CD8-positive, alpha-beta memory T cell (primary cell): ENCODE data around the gene FAR1. TPM values are rescaled to one million over a fixed set of nuclear protein-coding genes. Genes with fewer than 3 reads are reported as not detected.

Experiments
- CTCF ChIA-PET: fragments of 350-600 bp; sonication (Branson Sonifier 250); formaldehyde crosslinking; loops from one replicate; lab custom pipeline; 2021; ENCODE audit warnings: antibody characterized with exemption; lab: Charles Lee
- POLR2A ChIA-PET: fragments of 350-600 bp; sonication (Branson Sonifier 250); formaldehyde crosslinking; loops from one replicate; lab custom pipeline; 2021; ENCODE audit warnings: antibody characterized with exemption; lab: Charles Lee
- DNase-seq, 5 donors: peaks; one replicate each; pipeline versions ENCODE4 v3.0.0 to v3.0.0-alpha.2; 2020 to 2022; ENCODE audit warnings: mixed read lengths in 1 of 5
- H3K27ac ChIP-seq: one replicate; pipeline ENCODE4 v1.7.0; 2013; ENCODE audit warnings: low read depth, mild to moderate bottlenecking, low read length, moderate library complexity
- H3K27me3 ChIP-seq: 2 replicates; pipeline ENCODE4 v1.7.0; 2013; ENCODE audit warnings: low read length, mild to moderate bottlenecking; ENCODE audit not compliant: insufficient read depth, poor library complexity, severe bottlenecking
- H3K36me3 ChIP-seq: 2 replicates; pipeline ENCODE4 v1.7.0; 2013; ENCODE audit warnings: mild to moderate bottlenecking, low read length, moderate library complexity; ENCODE audit not compliant: insufficient read depth
- H3K4me1 ChIP-seq: 2 replicates; pipeline ENCODE4 v1.7.0; 2013; ENCODE audit warnings: mild to moderate bottlenecking, low read length, moderate library complexity; ENCODE audit not compliant: insufficient read depth
- H3K4me3 ChIP-seq: 2 replicates; pipeline ENCODE4 v1.7.0; 2013; ENCODE audit warnings: mild to moderate bottlenecking, low read length
- H3K9me3 ChIP-seq: 2 replicates; pipeline ENCODE4 v1.7.0; 2013; ENCODE audit warnings: mild to moderate bottlenecking, low read length
- H3K27ac Mint-ChIP-seq, 8 donors: one replicate each; pipeline ENCODE4 v1.8.0; 2020 to 2021; ENCODE audit warnings: mixed read lengths in 8 of 8, mild to moderate bottlenecking in 6 of 8, inconsistent platforms in 3 of 8, moderate library complexity in 3 of 8
- H3K27me3 Mint-ChIP-seq, 2 donors: one replicate each; pipeline ENCODE4 v1.8.0; 2020 to 2021; ENCODE audit warnings: mixed read lengths in 2 of 2, mild to moderate bottlenecking in 1 of 2, moderate library complexity in 1 of 2
- H3K36me3 Mint-ChIP-seq, 3 donors: one replicate each; pipeline ENCODE4 v1.8.0; 2020 to 2021; ENCODE audit warnings: mixed read lengths in 3 of 3, inconsistent platforms in 1 of 3, mild to moderate bottlenecking in 1 of 3
- H3K4me1 Mint-ChIP-seq, 3 donors: one replicate each; pipeline ENCODE4 v1.8.0; 2020 to 2021; ENCODE audit warnings: mixed read lengths in 3 of 3, inconsistent platforms in 1 of 3, mild to moderate bottlenecking in 1 of 3
- H3K4me3 Mint-ChIP-seq, 7 donors: one replicate each; pipeline ENCODE4 v1.8.0; 2020 to 2021; ENCODE audit warnings: mixed read lengths in 7 of 7, mild to moderate bottlenecking in 6 of 7, moderate library complexity in 4 of 7, inconsistent platforms in 2 of 7
- H3K9me3 Mint-ChIP-seq, 5 donors: one replicate each; pipeline ENCODE4 v1.8.0; 2020 to 2022; ENCODE audit warnings: mixed read lengths in 5 of 5, mild to moderate bottlenecking in 3 of 5, moderate library complexity in 2 of 5, inconsistent platforms in 1 of 5
- polyA plus RNA-seq: library from polyadenylated mRNA; unstranded; fragments of 300-500 nt; fragmentation: Illumina TruSeq; gene quantifications from one replicate; pipeline ENCODE4 v1.2.3, GENCODE V29; 2021
- total RNA-seq, 2 experiments: library from RNA; stranded (reverse); gene quantifications; one replicate each; pipeline ENCODE4 v1.2.3, GENCODE V29; 2021

Gene FAR1
- total and polyA plus RNA-seq, 3 experiments from 2014 or later = 11.1 to 48.3 (median 44.9) TPM

- H3K4me1 Mint-ChIP-seq = peaks cover 0 to 7% (median 2%) of the 10 kb centered on the region in 3 donors
- H3K9me3 Mint-ChIP-seq = no peaks in the 10 kb centered on the region
- no peak overlapping the region for H3K27ac Mint-ChIP-seq
- H3K27ac ChIP-seq = no peak overlapping the region
- CTCF ChIA-PET = interaction anchor here (0.9 to 6.3 kb wide), 4 partner anchors 11 to 481 kb away, joined by 3 to 57 read pairs (median 22); no protein-coding TSS in a partner anchor
- no peak overlapping the region for H3K4me3 Mint-ChIP-seq
- no peaks in the 10 kb centered on the region for H3K4me1 ChIP-seq
- no peaks in the 10 kb centered on the region for H3K36me3 ChIP-seq
- DNase-seq = no peak
- POLR2A ChIA-PET = no interaction called here
- no peak overlapping the region for H3K4me3 ChIP-seq
- no peaks in the 10 kb centered on the region for H3K27me3 ChIP-seq
- H3K36me3 Mint-ChIP-seq = no peaks in the 10 kb centered on the region
- H3K9me3 ChIP-seq = no peaks in the 10 kb centered on the region
- H3K27me3 Mint-ChIP-seq = peaks cover 4 to 16% of the 10 kb centered on the region in 2 donors
These were observed 102.7 kb downstream of the FAR1 start for GRCh38 chr11:13771151-13771550.

- Histone ChIP-seq H3K27me3 (no peaks in the 10 kb centered on the region), H3K4me1 (no peaks in the 10 kb centered on the region), H3K9me3 (no peaks in the 10 kb centered on the region), H3K27ac (no peak overlapping the region), H3K4me3 (no peak overlapping the region), H3K36me3 (no peaks in the 10 kb centered on the region)
- CTCF ChIA-PET = interaction anchor here (0.6 to 6.3 kb wide), 29 partner anchors 9 to 682 kb away, joined by 3 to 57 read pairs (median 4); partner anchors contain the start of gene SPON1
- POLR2A ChIA-PET = no interaction called here
- H3K4me3 Mint-ChIP-seq = no peak overlapping the region
- H3K27ac Mint-ChIP-seq = no peak overlapping the region
- H3K4me1 Mint-ChIP-seq = peaks cover 0 to 12% (median 7%) of the 10 kb centered on the region in 3 donors
- peaks cover 5 to 17% of the 10 kb centered on the region in 2 donors for H3K27me3 Mint-ChIP-seq
- no peaks in the 10 kb centered on the region for H3K36me3 Mint-ChIP-seq
- DNase-seq = peak in 3 of 5 donors; percentile 6 to 67 (median 64)
- no peaks in the 10 kb centered on the region for H3K9me3 Mint-ChIP-seq
These were observed 104.0 kb downstream of the FAR1 start for GRCh38 chr11:13772223-13773046.

GRCh38 chr11:13775471-13775870 is 107.0 kb downstream of the FAR1 start:
- POLR2A ChIA-PET = no interaction called here
- no peak overlapping the region for H3K4me3 Mint-ChIP-seq

GRCh38 chr11:13776134-13776815 is 107.8 kb downstream of the FAR1 start:
- H3K4me1 ChIP-seq = no peaks in the 10 kb centered on the region
- Mint-ChIP-seq H3K9me3 (no peaks in the 10 kb centered on the region), H3K4me3 (no peak overlapping the region), H3K36me3 (no peaks in the 10 kb centered on the region), H3K27ac (peak overlapping the region in 1 of 8 donors; percentile 7), H3K27me3 (peaks cover 4 to 20% of the 10 kb centered on the region in 2 donors), H3K4me1 (peaks cover 0 to 12% (median 7%) of the 10 kb centered on the region in 3 donors)
- ChIA-PET POLR2A (no interaction called here), CTCF (interaction anchor here (0.7 to 3.8 kb wide), 18 partner anchors 11 to 679 kb away, joined by 3 to 29 read pairs (median 4); partner anchors contain the start of gene SPON1)
- no peak overlapping the region for H3K27ac ChIP-seq
- H3K9me3 ChIP-seq = no peaks in the 10 kb centered on the region
- H3K4me3 ChIP-seq = no peak overlapping the region
- no peaks in the 10 kb centered on the region for H3K27me3 ChIP-seq
- DNase-seq = peak in 4 of 5 donors; percentile 3 to 62 (median 24)
- H3K36me3 ChIP-seq = no peaks in the 10 kb centered on the region

More at GRCh38 chr11:13775471-13775870, 107.0 kb downstream of the FAR1 start:
- Histone ChIP-seq H3K9me3 (no peaks in the 10 kb centered on the region), H3K27ac (no peak overlapping the region), H3K27me3 (no peaks in the 10 kb centered on the region), H3K4me1 (no peaks in the 10 kb centered on the region), H3K4me3 (no peak overlapping the region), H3K36me3 (no peaks in the 10 kb centered on the region)
- Mint-ChIP-seq H3K27ac (no peak overlapping the region), H3K9me3 (no peaks in the 10 kb centered on the region), H3K4me1 (peaks cover 0 to 12% (median 7%) of the 10 kb centered on the region in 3 donors), H3K36me3 (no peaks in the 10 kb centered on the region), H3K27me3 (peaks cover 4 to 25% of the 10 kb centered on the region in 2 donors)
- DNase-seq = no peak
- CTCF ChIA-PET = interaction anchor here (0.9 to 6.3 kb wide), 14 partner anchors 11 to 680 kb away, joined by 3 to 39 read pairs (median 4); partner anchors contain the start of gene SPON1

- H3K27ac Mint-ChIP-seq = no peak overlapping the region
- Histone ChIP-seq H3K27ac (no peak overlapping the region), H3K9me3 (no peaks in the 10 kb centered on the region), H3K36me3 (no peaks in the 10 kb centered on the region), H3K4me3 (no peak overlapping the region), H3K27me3 (no peaks in the 10 kb centered on the region), H3K4me1 (no peaks in the 10 kb centered on the region)
- H3K9me3 Mint-ChIP-seq = no peaks in the 10 kb centered on the region
- CTCF ChIA-PET = interaction anchor here (1.0 to 3.8 kb wide), 4 partner anchors 163 to 531 kb away, joined by 3 to 29 read pairs (median 10); no protein-coding TSS in a partner anchor
- H3K4me1 Mint-ChIP-seq = peaks cover 0 to 10% (median 9%) of the 10 kb centered on the region in 3 donors
- DNase-seq = no peak
- peaks cover 2 to 19% of the 10 kb centered on the region in 2 donors for H3K27me3 Mint-ChIP-seq
- no peaks in the 10 kb centered on the region for H3K36me3 Mint-ChIP-seq
- POLR2A ChIA-PET = interaction anchor here (0.6 kb wide), 1 partner anchor 148 kb away, joined by 5 read pairs; no protein-coding TSS in a partner anchor
- no peak overlapping the region for H3K4me3 Mint-ChIP-seq
These were observed 109.0 kb downstream of the FAR1 start for GRCh38 chr11:13777341-13777985.

- H3K27me3 ChIP-seq = no peaks in the 10 kb centered on the region
- no peaks in the 10 kb centered on the region for H3K36me3 Mint-ChIP-seq
- H3K36me3 ChIP-seq = no peaks in the 10 kb centered on the region
- H3K27ac ChIP-seq = no peak overlapping the region
- no peak for DNase-seq
- H3K9me3 Mint-ChIP-seq = no peaks in the 10 kb centered on the region
- CTCF ChIA-PET = interaction anchor here (1.4 kb wide), 1 partner anchor 472 kb away, joined by 6 read pairs; no protein-coding TSS in a partner anchor
- H3K4me1 Mint-ChIP-seq = peaks cover 0 to 10% (median 7%) of the 10 kb centered on the region in 3 donors
- no peaks in the 10 kb centered on the region for H3K9me3 ChIP-seq
- no peak overlapping the region for H3K27ac Mint-ChIP-seq
- no peak overlapping the region for H3K4me3 Mint-ChIP-seq
- no peaks in the 10 kb centered on the region for H3K4me1 ChIP-seq
- H3K4me3 ChIP-seq = no peak overlapping the region
- POLR2A ChIA-PET = no interaction called here
- peaks cover 2 to 16% of the 10 kb centered on the region in 2 donors for H3K27me3 Mint-ChIP-seq
These were observed 109.9 kb downstream of the FAR1 start for GRCh38 chr11:13778345-13778744.

GRCh38 chr11:13781153-13781552 is 112.7 kb downstream of the FAR1 start:
- H3K27ac ChIP-seq = no peak overlapping the region
- H3K27ac Mint-ChIP-seq = peak overlapping the region in 1 of 8 donors; percentile 14
- peaks cover 0 to 8% (median 5%) of the 10 kb centered on the region in 3 donors for H3K4me1 Mint-ChIP-seq
- no peaks in the 10 kb centered on the region for H3K27me3 ChIP-seq
- ChIA-PET POLR2A (no interaction called here), CTCF (interaction anchor here (0.8 kb wide), 1 partner anchor 467 kb away, joined by 3 read pairs; no protein-coding TSS in a partner anchor)
- no peaks in the 10 kb centered on the region for H3K9me3 Mint-ChIP-seq
- no peaks in the 10 kb centered on the region for H3K9me3 ChIP-seq
- H3K4me1 ChIP-seq = no peaks in the 10 kb centered on the region
- H3K27me3 Mint-ChIP-seq = peaks cover 2 to 9% of the 10 kb centered on the region in 2 donors
- no peak overlapping the region for H3K4me3 ChIP-seq
- DNase-seq = no peak
- no peak overlapping the region for H3K4me3 Mint-ChIP-seq
- no peaks in the 10 kb centered on the region for H3K36me3 Mint-ChIP-seq
- H3K36me3 ChIP-seq = no peaks in the 10 kb centered on the region
